NCI-H2081 treated with DMSO at 0.1 percent for 48 hours (cell line): ENCODE measurements around the gene RIMKLB.
"Not testable (repeated sequence)": the region's sequence is repeated elsewhere in the genome, so short reads cannot be mapped to it uniquely, and the experiment has no call there.

Source experiments
- DNase-seq: peaks from one replicate; lab custom pipeline; 2025; lab: John Stamatoyannopoulos, UW

Gene RIMKLB

GRCh38 chr12:8779281-8779680, 81.5 kb downstream of the RIMKLB start:
- DNase-seq, result no peak

DNA sequence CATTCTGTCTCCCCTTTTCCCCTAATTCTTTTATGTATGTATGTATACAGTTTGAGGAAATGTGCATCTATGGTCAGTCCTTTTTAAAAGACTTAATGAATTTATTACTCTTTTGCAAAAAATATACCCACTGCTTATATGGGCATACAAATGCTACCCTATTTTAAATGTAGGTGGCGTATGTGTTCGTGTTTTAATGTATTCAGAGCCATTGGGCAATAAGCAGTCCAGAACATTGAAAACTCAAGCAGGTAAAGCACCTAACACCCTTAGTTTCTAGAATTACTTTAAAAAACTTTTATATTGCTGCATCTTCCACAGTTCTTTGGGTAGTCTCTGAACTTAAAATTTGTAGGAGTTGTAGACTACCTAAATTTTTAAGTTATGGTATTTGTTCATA, 82.1 kb downstream of the RIMKLB start:
- no peak for DNase-seq

- no peak for DNase-seq
These were observed 82.6 kb downstream of the RIMKLB start for GRCh38 chr12:8780389-8780788.

DNA sequence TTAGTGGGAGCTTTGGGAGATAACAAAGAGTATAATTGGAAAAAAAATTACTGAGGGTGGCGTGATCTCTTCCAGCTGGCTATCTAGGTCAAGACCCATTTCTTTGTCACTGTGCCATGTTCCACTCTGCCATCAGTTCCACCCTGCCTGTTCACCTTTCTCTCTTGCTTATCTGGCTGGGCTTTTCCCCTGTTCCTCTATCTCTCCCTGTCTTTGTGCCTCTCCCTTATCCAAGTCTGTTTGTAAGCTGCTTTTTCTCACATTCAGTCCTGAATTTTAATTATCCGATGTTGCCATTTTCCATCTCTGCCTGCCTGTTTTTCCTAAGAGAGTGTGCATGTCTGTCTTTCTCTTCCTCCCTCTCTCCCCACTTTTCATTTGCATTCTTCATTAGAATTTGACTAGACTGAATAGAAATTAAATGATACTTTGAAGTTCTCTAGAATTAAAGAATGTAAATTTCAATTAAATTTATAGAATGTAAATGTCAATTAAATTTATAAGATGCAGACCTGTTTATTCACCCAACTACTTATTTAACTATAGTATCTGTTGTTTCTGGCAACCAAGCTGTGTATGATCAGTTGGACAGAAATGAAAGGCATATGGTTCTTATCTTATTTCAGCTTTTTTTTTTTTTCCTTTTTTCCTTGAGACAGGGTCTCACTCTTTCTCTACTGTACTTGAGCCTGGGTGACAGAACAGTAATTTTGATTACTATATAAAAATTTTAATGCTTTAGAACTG, 83.8 kb downstream of the RIMKLB start:
- no peak for DNase-seq

- DNase-seq, result no peak
These were observed 86.6 kb downstream of the RIMKLB start for GRCh38 chr12:8784290-8784888.

DNA sequence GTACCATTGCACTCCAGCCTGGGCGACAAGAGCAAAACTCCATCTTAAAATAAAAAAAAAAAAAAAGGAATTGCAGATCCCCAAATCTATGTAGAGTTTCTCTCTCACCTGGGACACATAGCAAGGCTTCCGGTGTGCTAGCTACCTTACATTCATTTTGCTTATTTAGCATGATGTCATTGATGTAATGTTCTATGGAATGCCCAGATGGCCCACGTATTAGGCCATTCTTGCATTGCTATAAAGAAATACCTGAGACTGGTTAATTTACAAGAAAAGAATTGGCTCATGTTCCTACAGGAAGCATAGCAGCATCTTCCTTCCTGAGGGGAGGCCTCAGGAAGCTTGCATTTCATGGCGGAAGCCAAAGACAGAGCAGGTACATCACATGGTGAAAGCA, 87.7 kb downstream of the RIMKLB start:
- DNase-seq, result no peak

DNA sequence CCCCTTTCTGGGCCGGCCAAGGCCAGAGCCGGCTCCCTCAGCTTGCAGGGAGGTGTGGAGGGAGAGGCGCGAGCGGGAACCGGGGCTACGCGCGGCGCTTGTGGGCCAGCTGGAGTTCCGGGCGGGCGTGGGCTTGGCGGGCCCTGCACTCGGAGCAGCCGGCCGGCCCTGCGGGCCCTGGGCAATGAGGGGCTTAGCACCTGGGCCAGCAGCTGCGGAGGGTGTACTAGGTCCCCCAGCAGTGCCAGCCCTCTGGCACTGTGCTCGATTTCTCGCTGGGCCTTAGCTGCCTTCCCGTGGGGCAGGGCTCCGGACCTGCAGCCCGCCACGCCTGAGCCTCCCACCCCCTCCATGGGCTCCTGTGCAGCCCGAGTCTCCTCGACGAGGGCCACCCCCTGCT, 89.4 kb downstream of the RIMKLB start:
- DNase-seq, result not testable (repeated sequence)

DNA sequence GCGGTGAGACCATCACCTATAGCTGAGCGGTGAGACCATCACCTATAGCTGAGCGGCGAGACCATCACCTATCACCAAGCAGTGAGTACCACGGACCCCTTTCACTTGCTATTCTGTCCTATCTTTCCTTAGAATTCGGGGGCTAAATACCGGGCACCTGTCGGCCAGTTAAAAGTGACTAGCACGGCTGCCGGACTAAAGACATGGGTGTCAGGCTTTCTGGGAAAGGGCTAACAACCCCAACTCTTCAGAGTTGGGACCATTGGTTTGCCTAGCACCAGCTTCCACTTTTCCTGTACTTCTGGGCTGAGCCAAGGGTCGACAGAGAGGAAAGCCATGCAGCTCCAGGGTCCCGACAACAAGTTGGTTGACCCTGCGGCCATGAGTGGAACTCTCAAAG, 90.9 kb downstream of the RIMKLB start:
- DNase-seq, result not testable (repeated sequence)

DNA sequence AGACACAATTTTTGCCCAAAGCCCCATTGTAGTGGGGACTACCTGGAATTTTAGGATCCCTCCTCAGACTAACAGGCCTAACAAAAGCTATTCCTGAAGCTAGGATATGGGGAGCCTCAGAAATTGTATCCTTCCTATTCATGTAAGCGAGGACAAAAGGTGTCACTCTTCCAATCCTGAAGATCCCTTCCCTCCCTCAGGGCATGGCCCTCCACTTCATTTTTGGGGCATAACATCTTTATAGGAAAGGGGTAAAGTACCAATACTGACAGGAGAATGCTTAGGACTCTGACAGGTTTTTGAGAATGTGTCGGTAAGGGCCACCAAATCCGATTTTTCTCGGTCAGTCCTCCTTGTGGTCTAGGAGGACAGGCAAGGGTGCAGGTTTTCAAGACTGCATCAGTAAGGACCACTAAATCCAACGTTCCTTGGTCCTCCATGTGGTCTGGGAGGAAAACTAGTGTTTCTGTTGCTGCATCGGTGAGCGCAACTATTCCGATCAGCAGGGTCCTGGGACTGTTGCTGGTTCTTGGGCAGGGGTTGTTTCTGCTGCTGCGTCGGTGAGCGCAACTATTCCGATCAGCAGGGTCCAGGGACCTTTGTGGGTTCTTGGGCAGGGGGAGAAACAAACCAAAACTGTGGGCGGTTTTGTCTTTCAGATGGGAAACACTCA, 91.7 kb downstream of the RIMKLB start:
- DNase-seq, result not testable (repeated sequence)

- not testable (repeated sequence) for DNase-seq
These were observed 95.4 kb downstream of the RIMKLB start for GRCh38 chr12:8793226-8793625.

DNA sequence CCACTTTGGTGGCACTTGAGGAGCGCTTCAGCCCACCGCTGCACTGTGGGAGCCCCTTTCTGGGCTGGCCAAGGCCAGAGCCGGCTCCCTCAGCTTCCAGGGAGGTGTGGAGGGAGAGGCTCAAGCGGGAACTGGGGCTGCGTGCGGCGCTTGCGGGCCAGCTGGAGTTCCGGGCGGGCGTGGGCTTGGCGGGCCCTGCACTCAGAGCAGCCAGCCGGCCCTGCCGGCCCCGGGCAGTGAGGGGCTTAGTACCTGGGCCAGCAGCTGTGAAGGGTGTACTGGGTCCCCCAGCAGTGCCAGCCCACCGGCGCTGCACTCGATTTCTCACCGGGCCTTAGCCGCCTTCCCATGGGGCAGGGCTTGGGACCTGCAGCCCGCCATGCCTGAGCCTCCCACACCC, 96.8 kb downstream of the RIMKLB start:
- not testable (repeated sequence) for DNase-seq

DNA sequence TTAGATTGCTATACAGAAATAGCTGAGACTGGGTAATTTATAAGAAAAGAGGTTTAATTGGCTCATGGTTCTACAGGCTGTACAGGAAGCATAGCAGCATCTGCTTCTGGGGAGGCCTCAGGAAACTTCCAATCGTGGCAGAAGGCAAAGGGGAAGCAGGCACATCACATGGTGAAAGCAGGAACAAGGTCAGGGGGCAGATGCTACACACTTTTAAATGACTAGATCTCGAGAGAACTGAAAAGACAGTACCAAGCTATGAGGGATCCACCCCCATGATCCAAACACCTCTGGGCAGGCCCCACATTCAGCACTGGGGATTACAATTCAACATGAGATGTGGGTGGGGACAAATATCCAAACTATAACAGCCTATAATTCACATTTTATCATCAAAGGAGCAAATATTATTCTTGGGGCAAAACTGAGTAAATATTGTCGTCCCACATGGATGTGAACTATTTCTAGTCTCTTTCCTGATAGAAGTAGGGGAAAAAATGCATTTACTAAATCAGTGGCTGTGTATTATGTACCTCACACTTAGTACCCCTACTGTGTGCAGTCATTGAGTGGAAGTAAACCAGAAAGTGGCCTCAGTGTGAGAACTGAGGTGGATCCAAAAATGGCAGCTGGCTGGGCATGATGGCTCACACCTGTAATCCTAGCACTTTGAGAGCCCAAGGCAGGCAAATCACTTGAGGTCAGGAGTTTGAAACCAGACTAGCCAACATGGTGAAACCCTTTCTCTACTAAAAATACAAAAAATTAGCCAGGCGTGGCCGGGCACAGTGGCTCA, 99.2 kb downstream of the RIMKLB start:
- no peak for DNase-seq

GRCh38 chr12:8801213-8801612, 103.4 kb downstream of the RIMKLB start:
- not testable (repeated sequence) for DNase-seq

GRCh38 chr12:8804833-8805232, 107.0 kb downstream of the RIMKLB start:
- DNase-seq, result not testable (repeated sequence)

GRCh38 chr12:8805487-8805886, 107.7 kb downstream of the RIMKLB start:
- DNase-seq, result not testable (repeated sequence)

DNA sequence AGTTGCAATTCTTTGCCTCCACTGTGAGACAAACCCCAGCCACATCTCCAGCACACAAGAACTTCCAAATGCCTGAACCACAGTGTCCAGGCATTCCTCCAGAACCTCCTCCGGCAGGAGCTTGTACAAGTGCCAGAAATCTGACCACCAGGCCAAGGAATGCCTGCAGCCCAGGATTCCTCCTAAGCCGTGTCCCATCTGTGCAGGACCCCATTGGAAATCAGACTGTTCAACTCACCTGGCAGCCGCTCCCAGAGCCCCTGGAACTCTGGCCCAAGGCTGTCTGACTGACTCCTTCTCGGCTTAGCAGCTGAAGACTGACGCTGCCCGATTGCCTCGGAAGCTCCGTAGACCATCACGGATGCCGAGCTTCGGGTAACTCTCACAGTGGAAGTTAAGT, 109.3 kb downstream of the RIMKLB start:
- DNase-seq, result not testable (repeated sequence)

GRCh38 chr12:8810112-8810511, 112.3 kb downstream of the RIMKLB start:
- DNase-seq, result not testable (repeated sequence)

DNA sequence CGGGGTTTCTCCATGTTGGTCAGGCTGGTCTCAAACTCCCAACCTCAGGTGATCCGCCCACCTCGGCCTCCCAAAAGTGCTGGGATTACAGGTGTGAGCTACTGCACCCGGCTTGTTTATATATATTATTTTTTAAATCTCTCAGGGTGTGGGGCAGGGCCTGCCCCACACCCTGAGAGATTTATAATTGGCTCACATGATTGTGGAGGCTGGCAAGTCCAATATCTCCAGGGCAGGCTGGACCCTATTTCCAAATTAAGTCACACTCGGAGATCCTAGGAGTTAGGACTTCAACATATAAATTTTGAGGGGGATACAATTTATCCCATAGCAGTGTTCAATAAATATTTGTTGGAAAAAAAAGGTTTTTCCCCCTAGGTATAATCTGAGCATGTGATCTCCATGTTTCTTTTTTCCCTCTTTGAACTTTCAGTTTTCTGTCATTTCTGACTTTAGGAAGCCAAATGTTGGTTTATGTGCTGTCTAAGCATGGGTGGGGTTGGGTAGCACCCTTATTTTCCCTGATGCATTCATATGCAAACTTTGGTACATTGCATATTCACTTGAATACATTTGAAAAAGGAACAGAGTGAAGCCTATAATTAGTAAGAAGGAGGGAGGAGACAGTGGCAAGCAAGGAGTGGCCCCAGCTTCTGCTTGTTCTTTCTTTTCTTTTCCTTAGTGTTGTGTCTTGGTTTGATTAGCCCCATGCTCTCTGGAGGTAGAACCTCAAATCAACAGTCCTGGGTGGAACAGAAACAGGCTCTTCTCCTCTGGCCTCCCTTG, 116.0 kb downstream of the RIMKLB start:
- DNase-seq, result no peak

GRCh38 chr12:8816448-8817050, 118.8 kb downstream of the RIMKLB start:
- DNase-seq, result no peak

DNA sequence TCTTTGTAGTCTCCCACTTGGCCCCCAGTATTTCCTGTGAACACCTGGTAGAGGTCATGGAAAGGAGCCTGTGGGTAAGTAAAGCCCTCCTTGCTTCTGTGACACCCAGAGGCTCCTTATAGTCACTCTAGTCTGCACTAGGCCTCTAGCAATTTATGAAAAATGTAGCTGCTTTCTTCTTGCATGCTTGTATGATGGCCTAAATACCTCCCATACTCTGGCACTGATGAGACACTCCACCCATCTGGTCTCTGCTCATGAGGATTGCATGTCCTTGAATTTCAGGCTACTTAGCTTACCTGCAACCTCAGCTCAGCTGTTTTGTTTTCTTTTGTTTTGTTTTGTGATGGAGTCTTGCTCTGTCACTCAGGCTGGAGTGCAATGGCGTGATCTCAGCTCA, 120.1 kb downstream of the RIMKLB start:
- no peak for DNase-seq

GRCh38 chr12:8818526-8818925, 120.7 kb downstream of the RIMKLB start:
- DNase-seq, result no peak
